Memory B cell (primary cell): ENCODE data around the gene NFATC4.

Source experiments
- ATAC-seq: fragments of 150-1000 bp; cut with Tn5 transposase; 2 replicates; pipeline ENCODE4 v1.10.0; 2021; ENCODE audit warnings: low read depth, mild to moderate bottlenecking, moderate library complexity
- DNase-seq, 2 donors: peaks; one replicate each; pipeline ENCODE4 v3.0.0; 2022; ENCODE audit warnings: low spot score in 2 of 2
- H3K27ac Mint-ChIP-seq: one replicate; pipeline ENCODE4 v1.8.0; 2022; ENCODE audit warnings: mild to moderate bottlenecking, moderate library complexity, mixed read lengths
- H3K27me3 Mint-ChIP-seq: one replicate; pipeline ENCODE4 v1.8.0; 2022; ENCODE audit warnings: mixed read lengths
- H3K36me3 Mint-ChIP-seq: one replicate; pipeline ENCODE4 v1.8.0; 2022; ENCODE audit warnings: mild to moderate bottlenecking, mixed read lengths
- H3K4me1 Mint-ChIP-seq: one replicate; pipeline ENCODE4 v1.8.0; 2022; ENCODE audit warnings: mixed read lengths
- H3K4me3 Mint-ChIP-seq: one replicate; pipeline ENCODE4 v1.8.0; 2022; ENCODE audit warnings: mild to moderate bottlenecking, moderate library complexity, mixed read lengths
- H3K9me3 Mint-ChIP-seq: one replicate; pipeline ENCODE4 v1.8.0; 2022; ENCODE audit warnings: mixed read lengths

NFATC4 gene

GRCh38 chr14:24395609-24396582 lies 27.9 kb downstream of the NFATC4 start:
- H3K4me3 Mint-ChIP-seq = no peak overlapping the region
- peaks cover 6% of the 10 kb centered on the region for H3K4me1 Mint-ChIP-seq
- peaks cover 15% of the 10 kb centered on the region for H3K27me3 Mint-ChIP-seq
- ATAC-seq (peak; percentile 49), DNase-seq (no peak)
- H3K9me3 Mint-ChIP-seq = no peaks in the 10 kb centered on the region
- no peak overlapping the region for H3K27ac Mint-ChIP-seq
- no peaks in the 10 kb centered on the region for H3K36me3 Mint-ChIP-seq

- H3K4me1 Mint-ChIP-seq = peaks cover 6% of the 10 kb centered on the region
- no peaks in the 10 kb centered on the region for H3K9me3 Mint-ChIP-seq
- peak overlapping the region; percentile 16 for H3K4me3 Mint-ChIP-seq
- no peak for ATAC-seq
- H3K27ac Mint-ChIP-seq = no peak overlapping the region
- H3K27me3 Mint-ChIP-seq = peaks cover 19% of the 10 kb centered on the region
- no peak for DNase-seq
- no peaks in the 10 kb centered on the region for H3K36me3 Mint-ChIP-seq
Observed at GRCh38 chr14:24397639-24398292, 29.8 kb downstream of the NFATC4 start.

- no peak for ATAC-seq
- Mint-ChIP-seq H3K9me3 (no peaks in the 10 kb centered on the region), H3K4me1 (peaks cover 6% of the 10 kb centered on the region), H3K27me3 (peaks cover 17% of the 10 kb centered on the region), H3K4me3 (no peak overlapping the region), H3K27ac (no peak overlapping the region), H3K36me3 (no peaks in the 10 kb centered on the region)
- no peak for DNase-seq
Observed at GRCh38 chr14:24398293-24398652, 30.3 kb downstream of the NFATC4 start.

GRCh38 chr14:24398653-24399446 lies 30.9 kb downstream of the NFATC4 start, which contains the start of gene NYNRIN:
NYNRIN (plus strand) TSS chr14:24399003; CDS start chr14:24399247, 244 bp downstream.
- H3K9me3 Mint-ChIP-seq = no peaks in the 10 kb centered on the region
- ATAC-seq (peak; percentile 78), DNase-seq (no peak)
- peaks cover 6% of the 10 kb centered on the region for H3K4me1 Mint-ChIP-seq
- H3K27me3 Mint-ChIP-seq = peaks cover 17% of the 10 kb centered on the region
- H3K4me3 Mint-ChIP-seq = peak within 1 kb of the TSS; percentile 77
- H3K27ac Mint-ChIP-seq = no peak within 1 kb of the TSS
- no peaks in the 10 kb centered on the region for H3K36me3 Mint-ChIP-seq

- peaks cover 19% of the 10 kb centered on the region for H3K27me3 Mint-ChIP-seq
- H3K9me3 Mint-ChIP-seq = no peaks in the 10 kb centered on the region
- H3K36me3 Mint-ChIP-seq = no peaks in the 10 kb centered on the region
- peaks cover 6% of the 10 kb centered on the region for H3K4me1 Mint-ChIP-seq
- H3K27ac Mint-ChIP-seq = no peak overlapping the region
- DNase-seq (no peak), ATAC-seq (no peak)
- H3K4me3 Mint-ChIP-seq = peak overlapping the region; percentile 77
Observed at GRCh38 chr14:24399447-24399822, 31.5 kb downstream of the NFATC4 start.

- peaks cover 24% of the 10 kb centered on the region for H3K27me3 Mint-ChIP-seq
- H3K9me3 Mint-ChIP-seq = no peaks in the 10 kb centered on the region
- no peak overlapping the region for H3K27ac Mint-ChIP-seq
- no peak for DNase-seq
- H3K36me3 Mint-ChIP-seq = no peaks in the 10 kb centered on the region
- peak overlapping the region; percentile 49 for H3K4me3 Mint-ChIP-seq
- no peak for ATAC-seq
- peaks cover 6% of the 10 kb centered on the region for H3K4me1 Mint-ChIP-seq
Observed at GRCh38 chr14:24399999-24400718, 32.2 kb downstream of the NFATC4 start.

- Mint-ChIP-seq H3K4me3 (no peak overlapping the region), H3K27ac (no peak overlapping the region), H3K9me3 (no peaks in the 10 kb centered on the region), H3K4me1 (peaks cover 4% of the 10 kb centered on the region), H3K36me3 (no peaks in the 10 kb centered on the region), H3K27me3 (peaks cover 30% of the 10 kb centered on the region)
- ATAC-seq (no peak), DNase-seq (no peak)
Observed at GRCh38 chr14:24401810-24402702, 34.1 kb downstream of the NFATC4 start.

GRCh38 chr14:24403294-24403998 lies 35.5 kb downstream of the NFATC4 start:
- DNase-seq (no peak), ATAC-seq (no peak)
- peaks cover 4% of the 10 kb centered on the region for H3K4me1 Mint-ChIP-seq
- peaks cover 35% of the 10 kb centered on the region for H3K27me3 Mint-ChIP-seq
- H3K9me3 Mint-ChIP-seq = no peaks in the 10 kb centered on the region
- no peak overlapping the region for H3K4me3 Mint-ChIP-seq
- H3K36me3 Mint-ChIP-seq = no peaks in the 10 kb centered on the region
- no peak overlapping the region for H3K27ac Mint-ChIP-seq

- H3K4me3 Mint-ChIP-seq = no peak overlapping the region
- H3K27ac Mint-ChIP-seq = no peak overlapping the region
- H3K27me3 Mint-ChIP-seq = peaks cover 31% of the 10 kb centered on the region
- DNase-seq (no peak), ATAC-seq (no peak)
- H3K4me1 Mint-ChIP-seq = no peaks in the 10 kb centered on the region
- no peaks in the 10 kb centered on the region for H3K9me3 Mint-ChIP-seq
- H3K36me3 Mint-ChIP-seq = no peaks in the 10 kb centered on the region
Observed at GRCh38 chr14:24404814-24405213, 36.8 kb downstream of the NFATC4 start.

- Mint-ChIP-seq H3K27me3 (peaks cover 30% of the 10 kb centered on the region), H3K36me3 (no peaks in the 10 kb centered on the region), H3K9me3 (no peaks in the 10 kb centered on the region), H3K4me3 (no peak overlapping the region), H3K27ac (no peak overlapping the region), H3K4me1 (no peaks in the 10 kb centered on the region)
- DNase-seq = no peak
- no peak for ATAC-seq
Observed at GRCh38 chr14:24406416-24406815, 38.4 kb downstream of the NFATC4 start.

- Mint-ChIP-seq H3K4me1 (no peaks in the 10 kb centered on the region), H3K9me3 (no peaks in the 10 kb centered on the region), H3K27ac (no peak overlapping the region), H3K27me3 (peaks cover 24% of the 10 kb centered on the region), H3K36me3 (no peaks in the 10 kb centered on the region), H3K4me3 (no peak overlapping the region)
- DNase-seq = no peak
- no peak for ATAC-seq
Observed at GRCh38 chr14:24407608-24408325, 39.8 kb downstream of the NFATC4 start.

GRCh38 chr14:24408764-24409163 lies 40.8 kb downstream of the NFATC4 start:
- Mint-ChIP-seq H3K27ac (no peak overlapping the region), H3K9me3 (no peaks in the 10 kb centered on the region), H3K27me3 (peaks cover 24% of the 10 kb centered on the region), H3K4me1 (no peaks in the 10 kb centered on the region), H3K36me3 (no peaks in the 10 kb centered on the region), H3K4me3 (no peak overlapping the region)
- no peak for DNase-seq
- no peak for ATAC-seq
